KMS-11 (cell line): Measurements from ENCODE around the gene PRDM10.

Source experiments
- H2AFZ ChIP-seq: fragments of 200-600 bp; sonication (generic); 2 replicates; pipeline ENCODE4 v1.6.1; 2016; ENCODE audit warnings: antibody characterized with exemption, mixed run types, low read depth
- H3K27ac ChIP-seq: fragments of 200-600 bp; sonication (generic); 2 replicates; pipeline ENCODE4 v1.6.1; 2016; ENCODE audit warnings: mild to moderate bottlenecking, mixed run types
- H3K27me3 ChIP-seq: fragments of 200-600 bp; sonication (generic); 2 replicates; pipeline ENCODE4 v1.6.1; 2017; ENCODE audit warnings: mild to moderate bottlenecking, low read depth, mixed run types, moderate library complexity; ENCODE audit not compliant: insufficient read depth
- H3K36me3 ChIP-seq: fragments of 200-600 bp; sonication (generic); 2 replicates; pipeline ENCODE4 v1.6.1; 2017; ENCODE audit warnings: mild to moderate bottlenecking, mixed run types; ENCODE audit not compliant: insufficient read depth
- H3K4me1 ChIP-seq: fragments of 200-600 bp; sonication (generic); 2 replicates; pipeline ENCODE4 v1.6.1; 2016; ENCODE audit warnings: mild to moderate bottlenecking, low read depth, mixed run types; ENCODE audit not compliant: poor library complexity, severe bottlenecking
- H3K4me2 ChIP-seq: fragments of 200-600 bp; sonication (generic); 2 replicates; pipeline ENCODE4 v1.7.0; 2016; ENCODE audit warnings: mild to moderate bottlenecking, mixed run types
- H3K4me3 ChIP-seq: fragments of 200-600 bp; sonication (generic); IDR thresholded peaks from 2 replicates; pipeline ENCODE4 v1.6.1; 2017; ENCODE audit warnings: low read depth, low read length, mixed read lengths; ENCODE audit not compliant: insufficient read depth
- H3K79me2 ChIP-seq: fragments of 200-600 bp; sonication (generic); 2 replicates; pipeline ENCODE4 v1.6.1; 2016; ENCODE audit warnings: low read depth, mixed run types; ENCODE audit not compliant: insufficient read depth
- H3K9ac ChIP-seq: fragments of 200-600 bp; sonication (generic); 2 replicates; pipeline ENCODE4 v1.6.1; 2016; ENCODE audit warnings: mild to moderate bottlenecking, mixed run types
- H4K20me1 ChIP-seq: fragments of 200-600 bp; sonication (generic); 2 replicates; pipeline ENCODE4 v1.6.1; 2016; ENCODE audit warnings: mild to moderate bottlenecking, mixed run types; ENCODE audit not compliant: insufficient read depth
- TF ChIP-seq, protein P1 (sequence below): fragments of 200-600 bp; sonication (generic); conservative IDR thresholded peaks from 2 replicates; pipeline ENCODE4 v1.6.1; 2017; ENCODE audit warnings: low read depth, mild to moderate bottlenecking, antibody characterized with exemption, low read length, moderate library complexity, mixed read lengths

The PRDM10 gene

DNA sequence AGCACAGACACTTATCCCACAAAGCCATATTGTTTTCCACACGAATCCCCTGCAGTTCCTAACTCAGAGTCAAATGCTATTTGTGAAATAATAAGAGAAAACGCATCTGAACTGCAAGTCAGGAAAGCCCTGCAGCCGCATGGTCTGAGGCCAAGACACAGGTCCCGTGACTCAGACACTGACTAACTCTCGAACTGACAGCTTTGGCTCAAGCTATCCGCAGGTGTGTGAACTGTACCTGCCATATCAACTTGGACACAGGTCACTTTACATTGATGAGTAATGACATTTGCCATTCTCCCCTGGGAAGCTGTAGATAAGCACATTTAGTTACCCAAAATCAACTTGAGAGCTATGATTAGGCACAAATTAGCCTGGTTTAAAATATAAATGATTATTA is 72.3 kb downstream of the PRDM10 start:
- no peaks in the 10 kb centered on the region for H3K27me3 ChIP-seq
- H4K20me1 ChIP-seq: no peaks in the 10 kb centered on the region
- H3K4me2 ChIP-seq: no peak overlapping the region
- no peak overlapping the region for H3K4me3 ChIP-seq
- no peaks in the 10 kb centered on the region for H3K36me3 ChIP-seq
- TF ChIP-seq, protein P1, sequence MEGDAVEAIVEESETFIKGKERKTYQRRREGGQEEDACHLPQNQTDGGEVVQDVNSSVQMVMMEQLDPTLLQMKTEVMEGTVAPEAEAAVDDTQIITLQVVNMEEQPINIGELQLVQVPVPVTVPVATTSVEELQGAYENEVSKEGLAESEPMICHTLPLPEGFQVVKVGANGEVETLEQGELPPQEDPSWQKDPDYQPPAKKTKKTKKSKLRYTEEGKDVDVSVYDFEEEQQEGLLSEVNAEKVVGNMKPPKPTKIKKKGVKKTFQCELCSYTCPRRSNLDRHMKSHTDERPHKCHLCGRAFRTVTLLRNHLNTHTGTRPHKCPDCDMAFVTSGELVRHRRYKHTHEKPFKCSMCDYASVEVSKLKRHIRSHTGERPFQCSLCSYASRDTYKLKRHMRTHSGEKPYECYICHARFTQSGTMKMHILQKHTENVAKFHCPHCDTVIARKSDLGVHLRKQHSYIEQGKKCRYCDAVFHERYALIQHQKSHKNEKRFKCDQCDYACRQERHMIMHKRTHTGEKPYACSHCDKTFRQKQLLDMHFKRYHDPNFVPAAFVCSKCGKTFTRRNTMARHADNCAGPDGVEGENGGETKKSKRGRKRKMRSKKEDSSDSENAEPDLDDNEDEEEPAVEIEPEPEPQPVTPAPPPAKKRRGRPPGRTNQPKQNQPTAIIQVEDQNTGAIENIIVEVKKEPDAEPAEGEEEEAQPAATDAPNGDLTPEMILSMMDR: no peak
- no peak overlapping the region for H2AFZ ChIP-seq
- no peaks in the 10 kb centered on the region for H3K79me2 ChIP-seq
- H3K4me1 ChIP-seq: no peaks in the 10 kb centered on the region
- no peak overlapping the region for H3K27ac ChIP-seq
- no peak overlapping the region for H3K9ac ChIP-seq

GRCh38 chr11:129929721-129930120 is 72.9 kb downstream of the PRDM10 start:
- TF ChIP-seq, protein P1: no peak
- no peaks in the 10 kb centered on the region for H3K4me1 ChIP-seq
- no peaks in the 10 kb centered on the region for H3K27me3 ChIP-seq
- no peaks in the 10 kb centered on the region for H3K36me3 ChIP-seq
- H3K4me2 ChIP-seq: no peak overlapping the region
- no peaks in the 10 kb centered on the region for H4K20me1 ChIP-seq
- no peak overlapping the region for H3K27ac ChIP-seq
- H3K79me2 ChIP-seq: no peaks in the 10 kb centered on the region
- no peak overlapping the region for H3K4me3 ChIP-seq
- H3K9ac ChIP-seq: no peak overlapping the region
- H2AFZ ChIP-seq: no peak overlapping the region

DNA sequence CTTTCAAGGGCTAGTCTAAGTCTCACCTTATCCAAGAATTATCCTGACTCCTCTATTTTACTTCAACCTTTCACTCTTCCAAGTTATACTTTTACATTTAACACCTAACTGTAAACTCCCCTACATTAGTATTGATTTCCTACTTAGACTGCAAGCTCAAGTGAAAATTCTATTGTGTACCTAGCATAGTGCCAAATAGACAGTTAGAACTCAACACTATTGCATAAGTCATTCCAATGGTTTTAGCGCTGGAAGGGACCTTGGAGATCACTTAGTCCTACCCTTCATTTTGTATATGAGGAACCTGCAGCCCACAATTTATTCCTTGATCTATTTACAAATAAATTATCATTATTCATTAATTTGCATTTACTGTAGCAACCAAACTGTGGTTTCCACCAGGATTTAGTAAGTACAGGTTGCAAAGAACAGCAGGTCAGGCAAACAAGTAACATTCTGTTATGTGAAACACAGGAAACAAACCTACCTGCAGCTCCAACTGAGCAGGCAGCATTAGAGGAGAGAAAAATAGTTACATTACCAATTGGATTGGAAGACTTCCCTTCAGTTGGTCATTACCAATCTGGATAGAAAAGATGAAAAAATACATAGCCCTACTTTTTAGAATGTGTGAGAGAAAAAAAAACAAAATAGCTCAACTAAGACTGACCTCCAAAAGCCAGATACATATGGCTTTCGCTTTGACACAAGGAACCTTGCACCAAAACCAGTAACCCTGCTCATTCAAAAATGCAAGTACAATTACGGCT is 73.5 kb downstream of the PRDM10 start:
- H3K4me2 ChIP-seq: no peak overlapping the region
- no peak overlapping the region for H3K27ac ChIP-seq
- no peak overlapping the region for H3K9ac ChIP-seq
- no peaks in the 10 kb centered on the region for H3K27me3 ChIP-seq
- H4K20me1 ChIP-seq: no peaks in the 10 kb centered on the region
- H3K36me3 ChIP-seq: no peaks in the 10 kb centered on the region
- TF ChIP-seq, protein P1: no peak
- H2AFZ ChIP-seq: no peak overlapping the region
- no peaks in the 10 kb centered on the region for H3K4me1 ChIP-seq
- no peak overlapping the region for H3K4me3 ChIP-seq
- no peaks in the 10 kb centered on the region for H3K79me2 ChIP-seq

- H3K79me2 ChIP-seq: no peaks in the 10 kb centered on the region
- H3K4me3 ChIP-seq: no peak overlapping the region
- no peaks in the 10 kb centered on the region for H3K36me3 ChIP-seq
- H3K27me3 ChIP-seq: no peaks in the 10 kb centered on the region
- no peak overlapping the region for H3K27ac ChIP-seq
- H3K4me1 ChIP-seq: peaks cover 8% of the 10 kb centered on the region
- TF ChIP-seq, protein P1: no peak
- no peak overlapping the region for H2AFZ ChIP-seq
- H4K20me1 ChIP-seq: no peaks in the 10 kb centered on the region
- H3K9ac ChIP-seq: no peak overlapping the region
- no peak overlapping the region for H3K4me2 ChIP-seq
Observed at GRCh38 chr11:129922674-129923073, 80.0 kb downstream of the PRDM10 start.
